ENCODE data around the gene RBM14.
"Not testable (repeated sequence)": the region's sequence is repeated elsewhere in the genome, so short reads cannot be mapped to it uniquely, and the experiment has no call there.

The RBM14 gene

DNA sequence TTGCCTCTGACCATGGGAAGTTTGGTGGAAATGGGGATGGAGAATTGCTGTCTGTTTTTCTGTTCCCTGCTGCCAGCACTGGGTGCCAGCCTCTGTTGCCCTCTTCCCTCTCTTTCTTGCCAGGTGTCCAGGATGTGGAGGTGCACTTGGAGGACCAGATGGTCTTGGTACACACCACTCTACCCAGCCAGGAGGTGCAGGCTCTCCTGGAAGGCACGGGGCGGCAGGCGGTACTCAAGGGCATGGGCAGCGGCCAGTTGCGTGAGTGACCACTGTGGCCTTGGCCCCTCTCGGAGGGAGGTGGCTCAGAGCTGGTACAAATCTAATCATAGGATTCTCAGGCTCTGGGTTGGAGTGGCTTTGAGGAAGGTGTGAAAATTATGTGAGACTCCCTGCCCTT, 17.4 kb upstream of the RBM14 start:
- no peak for DNase-seq

GRCh38 chr11:66600219-66600618, 16.2 kb upstream of the RBM14 start:
- DNase-seq: no peak

- no peak for DNase-seq
Observed at GRCh38 chr11:66600631-66601233, 15.7 kb upstream of the RBM14 start.

DNA sequence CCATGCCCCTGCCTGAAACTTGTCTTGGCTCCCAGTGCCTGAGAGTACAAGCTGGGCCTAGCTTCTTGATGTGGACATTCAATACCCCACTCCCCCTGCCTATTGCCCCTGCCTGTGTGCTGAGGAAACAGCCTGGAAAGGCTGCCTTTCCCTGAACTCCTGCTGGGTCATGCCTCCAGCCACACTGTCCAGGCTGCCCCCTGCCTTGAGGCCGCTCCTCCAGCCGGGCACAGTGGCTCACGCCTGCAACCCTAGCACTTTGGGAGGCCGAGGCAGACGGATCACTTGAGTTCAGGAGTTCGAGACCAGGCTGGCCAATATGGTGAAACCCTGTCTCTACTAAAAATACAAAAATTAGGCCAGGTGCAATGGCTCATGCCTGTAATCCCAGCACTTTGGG, 13.4 kb upstream of the RBM14 start:
- no peak for DNase-seq

- no peak for DNase-seq
Observed at GRCh38 chr11:66604155-66604554, 12.3 kb upstream of the RBM14 start.

GRCh38 chr11:66606608-66607007, 9.8 kb upstream of the RBM14 start:
- DNase-seq: not testable (repeated sequence)

DNA sequence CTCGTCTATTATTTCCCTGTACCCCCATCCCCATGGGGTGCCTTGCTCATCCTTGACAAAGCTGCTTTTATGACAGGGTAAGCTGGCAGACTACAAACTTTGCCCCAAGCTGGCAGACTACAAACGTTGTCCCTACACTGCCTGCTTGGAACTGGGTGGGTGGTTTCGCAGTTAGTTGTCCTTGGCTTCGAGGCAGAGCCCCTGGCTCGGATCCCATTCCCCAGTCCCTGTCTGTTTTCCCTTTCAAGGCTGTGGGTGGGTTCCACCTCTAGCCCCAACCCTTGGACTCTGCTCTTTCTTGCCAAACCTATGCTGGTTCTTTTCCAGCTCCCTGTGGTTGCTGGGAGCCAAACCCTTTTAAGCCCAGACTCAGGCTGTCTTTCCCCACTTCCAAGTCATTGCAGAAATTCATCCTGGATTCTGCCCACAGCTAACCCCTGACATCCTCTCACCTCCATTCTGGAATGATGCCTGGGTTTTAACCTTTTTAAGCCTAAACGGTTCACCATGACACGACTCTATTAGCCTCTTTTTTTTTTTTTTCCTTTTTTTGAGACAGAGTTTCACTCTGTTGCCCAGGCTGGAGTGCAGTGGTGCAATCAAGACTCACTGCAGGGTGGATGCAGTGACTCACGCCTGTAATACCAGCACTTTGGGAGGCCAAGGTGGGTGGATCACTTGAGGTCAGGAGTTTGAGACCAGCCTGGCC, 9.2 kb upstream of the RBM14 start:
- no peak for DNase-seq

DNA sequence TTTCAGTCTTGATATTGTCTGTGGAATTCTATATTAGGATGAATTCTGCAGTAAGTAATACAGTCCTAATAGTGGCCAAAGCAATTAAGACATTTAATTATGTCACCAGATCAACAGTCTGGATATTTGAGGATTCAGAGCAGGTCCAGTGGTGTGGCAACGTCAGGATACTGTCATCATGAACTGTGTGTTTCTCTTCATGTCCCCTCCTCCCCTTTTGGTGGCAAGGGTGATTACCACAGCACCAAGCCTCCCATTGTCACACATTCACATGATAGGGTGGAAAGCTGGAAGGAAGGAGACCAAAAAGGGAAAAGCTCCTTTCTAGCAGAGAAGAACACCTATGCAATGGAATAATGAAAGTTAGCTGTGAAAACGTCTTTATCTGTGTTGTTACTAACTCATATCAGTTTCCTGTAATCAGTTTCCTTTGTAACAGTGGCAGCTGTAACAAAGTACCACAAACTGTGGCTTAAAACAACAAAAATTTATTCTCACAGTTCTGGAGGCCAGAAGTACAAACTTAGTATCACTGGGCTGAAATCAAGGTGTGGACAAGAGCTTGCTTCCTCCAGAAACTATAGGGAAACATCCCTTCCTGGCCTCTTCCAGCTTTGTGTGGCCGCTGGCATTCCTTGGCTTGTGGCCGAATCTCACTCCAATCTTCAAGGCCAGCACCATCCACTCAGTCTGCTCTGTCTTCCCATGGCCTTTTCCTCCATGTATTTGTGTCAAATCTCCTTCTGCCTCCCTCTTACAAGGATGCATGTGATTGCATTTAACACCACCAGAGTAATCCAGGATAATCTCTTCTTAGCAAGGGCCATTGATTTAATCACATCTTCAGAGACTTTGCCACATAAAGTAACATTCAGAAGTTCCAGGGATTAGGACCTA, 6.5 kb upstream of the RBM14 start:
- peak; percentile 27 for DNase-seq

DNA sequence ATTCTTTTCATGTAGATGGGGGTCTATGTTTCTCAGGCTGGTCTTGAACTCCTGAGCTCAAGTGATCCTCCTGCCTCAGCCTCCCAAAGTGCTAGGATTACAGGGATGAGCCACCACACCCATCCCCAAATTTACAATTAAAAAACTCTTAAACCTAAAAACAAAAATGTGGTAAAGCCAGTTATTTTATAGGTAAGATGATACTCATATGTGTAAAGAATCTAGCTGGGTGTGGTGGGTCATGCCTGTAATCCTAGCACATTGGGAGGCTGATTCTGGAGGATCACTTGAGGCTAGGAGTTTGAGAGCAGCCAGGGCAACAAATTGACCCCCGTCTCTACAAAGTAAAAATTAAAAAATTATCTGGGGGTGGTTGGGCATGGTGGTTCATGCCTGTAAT, 4.0 kb upstream of the RBM14 start:
- DNase-seq: no peak

DNA sequence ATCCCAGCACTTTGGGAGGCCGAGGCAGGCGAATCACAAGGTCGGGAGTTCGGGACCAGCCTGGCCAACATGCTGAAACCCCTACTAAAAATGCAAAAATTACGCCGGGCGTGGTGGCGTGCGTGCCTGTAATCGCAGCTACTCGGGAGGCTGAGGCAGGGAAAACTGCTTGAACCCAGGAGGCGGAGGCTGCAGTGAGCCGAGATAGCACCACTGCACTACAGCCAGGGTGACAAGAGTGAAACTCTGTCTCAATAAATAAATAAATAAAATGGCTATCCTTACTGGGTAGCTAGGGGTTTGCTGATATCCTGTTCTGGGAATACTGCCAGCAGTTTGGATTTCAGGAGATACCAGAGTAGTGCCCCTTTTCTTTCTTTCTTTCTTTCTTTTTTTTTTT, 2.4 kb upstream of the RBM14 start:
- no peak for DNase-seq

- no peak for DNase-seq
Observed at GRCh38 chr11:66617155-66617834, 865 bp downstream of the RBM14 start.

- DNase-seq: no peak
Observed at GRCh38 chr11:66619080-66619554, 2.7 kb downstream of the RBM14 start.

- no peak for DNase-seq
Observed at GRCh38 chr11:66624450-66624849, 8.0 kb downstream of the RBM14 start.

GRCh38 chr11:66625041-66625751, 8.8 kb downstream of the RBM14 start:
- no peak for DNase-seq

- no peak for DNase-seq
Observed at GRCh38 chr11:66625752-66626149, 9.3 kb downstream of the RBM14 start.

GRCh38 chr11:66626382-66626781, 10.0 kb downstream of the RBM14 start:
- DNase-seq: no peak

- no peak for DNase-seq
Observed at GRCh38 chr11:66626926-66627325, 10.5 kb downstream of the RBM14 start.

- DNase-seq: no peak
Observed at GRCh38 chr11:66628061-66628603, 11.7 kb downstream of the RBM14 start.

GRCh38 chr11:66629356-66629755, 12.9 kb downstream of the RBM14 start:
- no peak for DNase-seq

- no peak for DNase-seq
Observed at GRCh38 chr11:66631883-66632282, 15.5 kb downstream of the RBM14 start.

GRCh38 chr11:66632952-66633351, 16.5 kb downstream of the RBM14 start:
- no peak for DNase-seq

DNA sequence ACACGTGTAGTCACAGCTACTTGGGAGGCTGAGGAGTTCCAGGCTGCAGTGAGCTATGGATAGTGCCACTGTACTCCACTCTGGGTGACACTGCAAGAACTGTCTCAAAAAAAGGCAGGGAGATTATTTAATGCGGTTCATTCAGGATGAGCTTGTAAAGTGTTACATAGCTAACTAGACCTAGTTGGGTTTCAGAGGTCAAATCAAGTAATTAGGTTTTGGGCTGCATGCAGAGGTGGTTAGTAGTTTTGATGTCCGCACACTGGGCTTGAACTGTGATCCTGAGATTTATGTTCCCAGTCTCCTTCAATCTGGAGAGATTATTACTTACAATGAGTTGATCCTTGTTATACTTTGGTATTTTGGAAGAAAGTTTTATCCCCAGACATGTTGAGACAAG, 20.0 kb downstream of the RBM14 start:
- DNase-seq: no peak

All from NCI-H524 treated with DMSO at 0.1 percent for 48 hours (cell line).